Measurements from ENCODE around the gene TRIM9. TPM values are rescaled to one million over a fixed set of nuclear protein-coding genes. Genes with fewer than 3 reads are reported as not detected.

Gene TRIM9
- total RNA-seq, 2 experiments from 2014 or later: 0.19 to 0.45 TPM

GRCh38 chr14:50946234-50946935, 148.5 kb downstream of the TRIM9 start:
- H3K4me3 ChIP-seq (ENCODE audit: low read length): no peak overlapping the region
- ChIA-PET CTCF (no interaction called here), POLR2A (no interaction called here)
- DNase-seq: no peak
- TF ChIP-seq CTCF (IDR thresholded peaks at IDR 0.05): no peak
- Mint-ChIP-seq H3K27me3 (peaks cover 32% of the 10 kb centered on the region), H3K4me1 (ENCODE audit: low read depth) (peaks cover 7% of the 10 kb centered on the region), H3K9me3 (no peaks in the 10 kb centered on the region), H3K36me3 (ENCODE audit: low read depth) (no peaks in the 10 kb centered on the region), H3K4me3 (no peak overlapping the region), H3K27ac (no peak overlapping the region)
- peaks cover 17% of the 10 kb centered on the region for H3K4me1 ChIP-seq (ENCODE audit: insufficient read depth, low read length)
- peaks cover 18 to 32% of the 10 kb centered on the region in 2 experiments for H3K27me3 ChIP-seq (ENCODE audit: control insufficient read depth in 1 of 2, insufficient read depth in 2 of 2, low read length in 2 of 2)
- no peak for ATAC-seq (ENCODE audit: poor library complexity)
- H3K9me3 ChIP-seq (ENCODE audit: control insufficient read depth in 1 of 2, insufficient read depth in 1 of 2, low read length in 2 of 2): peaks cover 0 to 10% of the 10 kb centered on the region in 2 experiments
- no peak overlapping the region for H3K27ac ChIP-seq (ENCODE audit: low read depth in 1 of 2, low read length in 2 of 2)
- intact Hi-C loops (cut with DNase I, micrococcal nuclease): no loop called here
- no peaks in the 10 kb centered on the region for H3K36me3 ChIP-seq (ENCODE audit: insufficient read depth, low read length)

- H3K27me3 Mint-ChIP-seq: peaks cover 47% of the 10 kb centered on the region
- H3K4me1 Mint-ChIP-seq (ENCODE audit: low read depth): peaks cover 7% of the 10 kb centered on the region
- Histone ChIP-seq H3K27ac (ENCODE audit: low read depth in 1 of 2, low read length in 2 of 2) (no peak overlapping the region), H3K27me3 (ENCODE audit: control insufficient read depth in 1 of 2, insufficient read depth in 2 of 2, low read length in 2 of 2) (peaks cover 24 to 46% of the 10 kb centered on the region in 2 experiments), H3K36me3 (ENCODE audit: insufficient read depth, low read length) (no peaks in the 10 kb centered on the region), H3K4me1 (ENCODE audit: insufficient read depth, low read length) (peaks cover 17% of the 10 kb centered on the region), H3K9me3 (ENCODE audit: control insufficient read depth in 1 of 2, insufficient read depth in 1 of 2, low read length in 2 of 2) (peaks cover 0 to 10% of the 10 kb centered on the region in 2 experiments), H3K4me3 (ENCODE audit: low read length) (peak overlapping the region; percentile 55)
- no peaks in the 10 kb centered on the region for H3K9me3 Mint-ChIP-seq
- peak overlapping the region; percentile 88 for H3K4me3 Mint-ChIP-seq
- intact Hi-C loops (cut with DNase I, micrococcal nuclease): no loop called here
- no peak for TF ChIP-seq CTCF (IDR thresholded peaks at IDR 0.05)
- ATAC-seq (ENCODE audit: poor library complexity) (peak; percentile 24), DNase-seq (no peak)
- peak overlapping the region; percentile 40 for H3K27ac Mint-ChIP-seq
- no peaks in the 10 kb centered on the region for H3K36me3 Mint-ChIP-seq (ENCODE audit: low read depth)
- ChIA-PET POLR2A (interaction anchor here (1.1 kb wide), 1 partner anchor 9 kb away, joined by 4 read pairs; no protein-coding TSS in a partner anchor), CTCF (no interaction called here)
Observed at GRCh38 chr14:50944647-50945413, 150.1 kb downstream of the TRIM9 start.

GRCh38 chr14:50943943-50944646, 150.8 kb downstream of the TRIM9 start, which contains the start of gene PYGL:
PYGL (minus strand) TSS chr14:50944483; CDS start chr14:50944403, 80 bp downstream.
- POLR2A ChIA-PET: interaction anchor here (1.1 kb wide), 1 partner anchor 8 kb away, joined by 4 read pairs; no protein-coding TSS in a partner anchor
- peaks cover 53% of the 10 kb centered on the region for H3K27me3 Mint-ChIP-seq
- H3K4me3 ChIP-seq (ENCODE audit: low read length): peak within 1 kb of the TSS; percentile 55

More at GRCh38 chr14:50943943-50944646, 150.8 kb downstream of the TRIM9 start, which contains the start of gene PYGL:
- peak in 6 of 14 experiments; percentile 3 to 43 (median 11) for DNase-seq
- intact Hi-C loops (cut with DNase I, micrococcal nuclease): no loop called here
- Mint-ChIP-seq H3K9me3 (no peaks in the 10 kb centered on the region), H3K4me1 (ENCODE audit: low read depth) (peaks cover 7% of the 10 kb centered on the region), H3K4me3 (peak within 1 kb of the TSS; percentile 88), H3K36me3 (ENCODE audit: low read depth) (no peaks in the 10 kb centered on the region), H3K27ac (peak within 1 kb of the TSS; percentile 40)
- CTCF ChIA-PET: no interaction called here
- Histone ChIP-seq H3K27ac (ENCODE audit: low read depth in 1 of 2, low read length in 2 of 2) (no peak within 1 kb of the TSS), H3K36me3 (ENCODE audit: insufficient read depth, low read length) (no peaks in the 10 kb centered on the region), H3K4me1 (ENCODE audit: insufficient read depth, low read length) (peaks cover 17% of the 10 kb centered on the region), H3K9me3 (ENCODE audit: control insufficient read depth in 1 of 2, insufficient read depth in 1 of 2, low read length in 2 of 2) (peaks cover 0 to 10% of the 10 kb centered on the region in 2 experiments), H3K27me3 (ENCODE audit: control insufficient read depth in 1 of 2, insufficient read depth in 2 of 2, low read length in 2 of 2) (peaks cover 24 to 47% of the 10 kb centered on the region in 2 experiments)
- TF ChIP-seq CTCF (IDR thresholded peaks at IDR 0.05): no peak
- ATAC-seq (ENCODE audit: poor library complexity): peak; percentile 34

All from CD4-positive, alpha-beta T cell (primary cell).